ENCODE data around the gene GMDS. TPM values are rescaled to one million over a fixed set of nuclear protein-coding genes. Genes with fewer than 3 reads are reported as not detected.

The GMDS gene
- total RNA-seq, 1 experiment from 2014 or later: 31.1 TPM

- H3K9me3 Mint-ChIP-seq (ENCODE audit: unreplicated experiment): no peaks in the 10 kb centered on the region
- DNase-seq: no peak
- Histone ChIP-seq H3K36me3 (ENCODE audit: control insufficient read depth, insufficient read depth, low read length) (no peaks in the 10 kb centered on the region), H3K4me1 (no peaks in the 10 kb centered on the region), H3K4me3 (ENCODE audit: low read depth, low read length) (no peak overlapping the region), H3K9me3 (no peaks in the 10 kb centered on the region), H3K27me3 (replicated peaks; ENCODE audit: control insufficient read depth, insufficient read depth, low read length) (no peaks in the 10 kb centered on the region)
- no peak for TF ChIP-seq CTCF (IDR thresholded peaks at IDR 0.05; ENCODE audit: insufficient read depth in 1 of 2, low read depth in 1 of 2, low read length in 1 of 2, severe bottlenecking in 1 of 2, unreplicated experiment in 1 of 2)
- CTCF ChIA-PET: no interaction called here
- no peak overlapping the region for H3K27ac Mint-ChIP-seq (ENCODE audit: unreplicated experiment)
- H3K4me3 Mint-ChIP-seq (ENCODE audit: unreplicated experiment): no peak overlapping the region
- POLR2A ChIA-PET: no interaction called here
- no TSS peak for BruUV-seq (replicated peaks)
- H3K36me3 Mint-ChIP-seq (ENCODE audit: insufficient read depth, unreplicated experiment): no peaks in the 10 kb centered on the region
- H3K4me1 Mint-ChIP-seq (ENCODE audit: low read depth, unreplicated experiment): peaks cover 3% of the 10 kb centered on the region
- intact Hi-C loops (cut with micrococcal nuclease; ENCODE audit: unreplicated experiment): no loop called here
- no peaks in the 10 kb centered on the region for H3K27me3 Mint-ChIP-seq (ENCODE audit: insufficient read depth, unreplicated experiment)
These were observed 341.0 kb downstream of the GMDS start for GRCh38 chr6:1904466-1904799.

- no peaks in the 10 kb centered on the region for H3K4me1 ChIP-seq
- ChIA-PET POLR2A (no interaction called here), CTCF (no interaction called here)
- Mint-ChIP-seq H3K4me3 (ENCODE audit: unreplicated experiment) (no peak overlapping the region), H3K9me3 (ENCODE audit: unreplicated experiment) (no peaks in the 10 kb centered on the region), H3K4me1 (ENCODE audit: low read depth, unreplicated experiment) (no peaks in the 10 kb centered on the region), H3K36me3 (ENCODE audit: insufficient read depth, unreplicated experiment) (no peaks in the 10 kb centered on the region), H3K27ac (ENCODE audit: unreplicated experiment) (no peak overlapping the region), H3K27me3 (ENCODE audit: insufficient read depth, unreplicated experiment) (no peaks in the 10 kb centered on the region)
- H3K9me3 ChIP-seq: no peaks in the 10 kb centered on the region
- no peaks in the 10 kb centered on the region for H3K36me3 ChIP-seq (ENCODE audit: control insufficient read depth, insufficient read depth, low read length)
- no TSS peak for BruUV-seq (replicated peaks)
- H3K27me3 ChIP-seq (replicated peaks; ENCODE audit: control insufficient read depth, insufficient read depth, low read length): no peaks in the 10 kb centered on the region
- no peak for DNase-seq
- no peak overlapping the region for H3K4me3 ChIP-seq (ENCODE audit: low read depth, low read length)
- intact Hi-C loops (cut with micrococcal nuclease; ENCODE audit: unreplicated experiment): no loop called here
- no peak for TF ChIP-seq CTCF (IDR thresholded peaks at IDR 0.05; ENCODE audit: insufficient read depth in 1 of 2, low read depth in 1 of 2, low read length in 1 of 2, severe bottlenecking in 1 of 2, unreplicated experiment in 1 of 2)
These were observed 341.5 kb downstream of the GMDS start for GRCh38 chr6:1903780-1904465.

GRCh38 chr6:1901556-1901955, 343.8 kb downstream of the GMDS start:
- DNase-seq: no peak
- no peaks in the 10 kb centered on the region for H3K4me1 ChIP-seq
- H3K27ac Mint-ChIP-seq (ENCODE audit: unreplicated experiment): no peak overlapping the region
- H3K27me3 ChIP-seq (replicated peaks; ENCODE audit: control insufficient read depth, insufficient read depth, low read length): no peaks in the 10 kb centered on the region
- no peaks in the 10 kb centered on the region for H3K4me1 Mint-ChIP-seq (ENCODE audit: low read depth, unreplicated experiment)
- POLR2A ChIA-PET: interaction anchor here (0.5 kb wide), 1 partner anchor 1098 kb away, joined by 5 read pairs; no protein-coding TSS in a partner anchor
- no peaks in the 10 kb centered on the region for H3K36me3 Mint-ChIP-seq (ENCODE audit: insufficient read depth, unreplicated experiment)
- H3K27me3 Mint-ChIP-seq (ENCODE audit: insufficient read depth, unreplicated experiment): no peaks in the 10 kb centered on the region
- TF ChIP-seq CTCF (IDR thresholded peaks at IDR 0.05; ENCODE audit: insufficient read depth in 1 of 2, low read depth in 1 of 2, low read length in 1 of 2, severe bottlenecking in 1 of 2, unreplicated experiment in 1 of 2): no peak
- no TSS peak for BruUV-seq (replicated peaks)
- H3K36me3 ChIP-seq (ENCODE audit: control insufficient read depth, insufficient read depth, low read length): no peaks in the 10 kb centered on the region
- CTCF ChIA-PET: no interaction called here
- intact Hi-C loops (cut with micrococcal nuclease; ENCODE audit: unreplicated experiment): no loop called here
- H3K9me3 Mint-ChIP-seq (ENCODE audit: unreplicated experiment): no peaks in the 10 kb centered on the region
- H3K9me3 ChIP-seq: no peaks in the 10 kb centered on the region
- H3K4me3 Mint-ChIP-seq (ENCODE audit: unreplicated experiment): no peak overlapping the region
- H3K4me3 ChIP-seq (ENCODE audit: low read depth, low read length): no peak overlapping the region

Measured in Caco-2 (cell line).